ENCODE measurements around the gene NR4A3.
"Not testable (repeated sequence)": the region's sequence is repeated elsewhere in the genome, so short reads cannot be mapped to it uniquely, and the experiment has no call there.

Gene NR4A3

DNA sequence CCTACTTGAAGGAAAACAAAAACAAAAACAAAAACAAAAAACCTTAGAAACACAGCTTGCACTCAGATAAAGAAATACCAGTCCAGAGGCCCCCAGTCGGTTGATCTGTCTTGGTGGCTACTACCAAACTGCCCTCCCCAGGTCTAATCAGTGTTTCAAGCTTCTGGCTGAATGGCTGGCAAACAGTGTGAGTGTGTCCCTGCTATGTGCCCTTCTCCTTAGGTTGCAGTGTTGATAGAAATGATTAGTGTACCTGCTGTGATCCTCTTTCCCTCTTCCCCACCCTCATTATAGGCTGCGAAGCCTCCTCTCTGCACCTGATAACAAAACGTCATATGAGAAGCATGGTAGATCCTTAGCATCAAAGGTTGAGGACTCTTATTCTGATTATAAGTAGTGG, 12.8 kb downstream of the NR4A3 start:
- no peak for DNase-seq (ENCODE audit: low read depth)

DNA sequence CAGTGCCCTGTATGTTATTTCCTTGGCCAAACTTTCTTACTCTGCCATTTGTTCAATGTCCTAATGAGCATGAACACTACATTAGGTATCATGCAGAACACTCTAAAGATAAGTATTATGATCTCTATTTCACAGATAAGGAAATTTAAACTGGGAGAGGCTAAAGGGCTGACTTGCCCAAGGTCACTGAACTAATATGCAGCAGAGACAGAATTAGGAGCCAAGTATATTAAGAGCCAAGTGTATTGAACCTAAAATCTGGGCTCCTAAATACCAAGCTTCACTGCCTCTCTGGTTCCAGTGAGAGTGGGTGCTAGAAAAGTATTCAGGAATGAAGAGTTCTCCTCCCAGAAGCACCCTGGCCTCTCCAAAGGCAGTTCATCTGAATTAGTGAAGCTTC, 13.5 kb downstream of the NR4A3 start:
- no peak for DNase-seq (ENCODE audit: low read depth)

DNA sequence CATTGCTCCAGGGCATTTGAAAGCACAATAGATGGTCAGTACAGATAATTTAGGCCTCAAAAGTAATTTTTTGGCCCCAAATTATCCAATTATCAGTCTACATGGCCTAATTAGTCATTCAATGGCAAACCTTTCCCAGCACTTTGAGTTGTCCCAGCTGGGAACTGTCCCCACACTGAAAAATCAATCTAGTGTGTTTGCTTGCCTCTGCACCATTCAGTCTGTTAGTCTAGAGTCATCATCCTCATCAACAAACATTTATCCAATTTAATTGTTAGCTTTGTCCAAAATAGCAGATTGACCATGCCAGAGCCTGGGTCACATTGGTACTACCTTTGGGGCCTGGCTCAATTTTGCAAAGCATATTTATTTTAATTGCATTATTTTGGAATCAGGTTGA, 13.9 kb downstream of the NR4A3 start:
- no peak for DNase-seq (ENCODE audit: low read depth)

DNA sequence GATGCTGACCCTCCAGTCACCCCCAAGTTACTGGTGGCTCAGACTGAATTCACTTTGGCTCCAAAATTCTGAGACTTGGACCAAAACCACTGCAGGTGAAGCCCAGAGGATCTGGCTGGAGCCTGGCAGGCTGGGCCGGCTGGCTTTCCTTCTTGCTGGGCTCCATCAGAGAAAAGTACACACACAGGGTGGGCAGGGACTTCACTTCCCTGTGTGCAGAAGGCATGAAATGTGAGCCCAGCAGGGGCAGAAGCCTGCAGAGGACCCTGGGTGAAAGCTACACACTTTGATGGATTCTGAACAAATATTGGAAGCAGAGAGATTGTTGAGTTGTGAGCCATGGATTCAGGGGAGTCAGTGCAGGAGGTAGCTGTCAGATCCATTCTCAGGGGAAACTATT, 18.4 kb downstream of the NR4A3 start:
- DNase-seq (ENCODE audit: low read depth): no peak

DNA sequence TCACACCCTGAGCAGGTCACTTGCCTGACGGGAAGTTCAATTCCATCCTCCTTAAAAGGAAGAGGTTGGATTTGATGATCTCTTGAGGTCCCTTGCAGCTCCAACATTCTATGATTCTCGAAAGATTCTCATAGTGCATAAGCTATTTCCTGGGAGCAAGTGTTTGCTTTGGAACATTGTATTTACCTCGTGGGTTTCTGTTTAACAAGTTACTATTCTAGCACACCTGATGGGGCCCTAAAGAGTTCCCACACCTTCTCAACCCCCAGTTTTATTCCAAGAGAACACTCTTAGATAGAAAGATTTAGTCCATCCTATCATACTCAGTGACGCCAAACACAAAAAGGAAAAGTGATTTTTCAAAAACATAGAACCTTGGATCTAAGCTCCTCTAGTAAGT, 23.4 kb downstream of the NR4A3 start:
- no peak for DNase-seq (ENCODE audit: low read depth)

DNA sequence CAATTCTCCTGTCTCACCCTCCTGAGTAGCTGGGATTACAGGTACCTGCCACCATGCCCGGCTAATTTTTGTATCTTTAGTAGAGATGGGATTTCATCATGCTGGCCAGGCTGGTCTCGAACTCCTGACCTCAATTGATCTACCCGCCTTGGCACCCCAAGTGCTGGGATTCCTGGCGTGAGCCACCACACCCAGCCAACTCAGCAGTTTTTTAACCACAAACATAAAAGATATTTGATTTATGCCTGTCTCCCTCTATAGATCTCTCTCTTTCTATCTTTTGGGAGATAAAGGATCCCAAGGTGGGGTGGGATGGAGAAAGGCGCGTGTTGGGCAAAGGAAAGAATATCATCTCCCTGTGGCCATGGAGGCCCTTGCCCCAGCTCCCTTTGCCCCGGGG, 26.8 kb downstream of the NR4A3 start:
- no peak for DNase-seq (ENCODE audit: low read depth)

DNA sequence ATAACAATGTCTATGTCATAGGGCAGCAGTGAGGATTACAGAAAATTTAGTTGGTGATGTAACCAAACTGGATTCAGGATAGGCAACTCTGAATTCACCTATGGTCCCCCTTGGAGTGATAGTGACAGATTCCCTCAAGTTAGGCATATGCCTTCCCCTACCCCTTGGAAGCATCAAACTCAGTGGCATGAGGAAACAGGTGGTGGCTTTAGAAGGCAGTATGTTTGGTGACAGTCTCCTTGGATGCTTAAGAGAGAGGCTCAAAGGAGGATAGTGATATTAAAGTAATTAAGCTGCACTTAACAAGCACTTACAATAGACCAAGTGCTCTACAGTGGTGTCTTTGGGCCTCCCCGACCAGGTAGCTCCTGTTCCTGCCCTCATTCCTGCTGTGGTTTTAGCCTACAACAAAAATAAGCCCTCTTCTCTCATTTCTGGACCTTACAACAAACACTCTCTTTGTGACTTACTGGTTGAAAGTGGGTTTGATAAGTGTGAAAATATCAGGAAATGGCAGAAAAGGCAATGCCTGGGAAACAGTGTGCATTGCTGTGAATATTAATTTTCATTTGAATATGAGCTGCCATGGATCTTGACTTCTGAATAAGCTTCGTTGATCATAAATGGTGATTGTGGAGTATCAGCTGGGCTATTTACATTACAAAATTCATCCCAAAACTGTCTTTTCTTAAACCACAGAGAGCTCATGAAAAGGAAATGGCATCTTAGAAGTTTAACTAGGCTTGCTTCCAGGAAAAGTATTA, 29.2 kb downstream of the NR4A3 start:
- no peak for DNase-seq (ENCODE audit: low read depth)

DNA sequence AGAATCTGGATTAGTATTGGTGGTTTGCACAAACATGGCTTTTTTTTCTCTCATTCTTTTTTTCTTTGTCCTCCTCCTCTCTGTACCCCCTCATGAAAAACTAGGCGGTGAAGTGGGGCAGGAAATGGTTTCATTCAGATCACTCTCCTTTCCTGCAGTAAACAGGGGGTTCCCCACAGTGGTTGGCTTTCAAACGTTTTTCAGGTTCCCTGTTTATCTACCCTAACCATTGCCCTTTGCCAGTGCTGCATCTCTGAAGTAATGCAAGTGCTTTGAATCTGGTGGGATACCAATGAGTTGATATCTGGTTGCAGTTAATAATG, 29.8 kb downstream of the NR4A3 start:
- DNase-seq (ENCODE audit: low read depth): no peak

DNA sequence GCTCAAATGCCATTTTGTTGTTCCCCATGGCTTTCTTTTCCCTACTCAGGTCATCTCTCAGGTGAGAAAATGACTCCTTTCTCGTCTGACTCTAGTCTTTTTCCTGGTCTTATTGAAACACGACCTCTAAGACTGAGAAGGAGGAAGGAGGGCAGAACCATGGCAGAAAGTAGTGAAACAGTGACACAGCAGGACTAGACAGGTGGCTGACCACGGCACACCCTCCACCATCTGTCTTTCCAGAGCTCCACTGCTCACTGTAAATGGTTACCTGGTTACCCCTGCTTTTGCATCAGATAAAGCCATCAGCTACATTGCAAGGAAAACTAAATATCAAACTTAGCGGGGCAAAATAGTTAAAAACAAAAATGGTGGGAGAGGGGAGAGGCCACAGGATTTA, 30.9 kb downstream of the NR4A3 start:
- no peak for DNase-seq (ENCODE audit: low read depth)

DNA sequence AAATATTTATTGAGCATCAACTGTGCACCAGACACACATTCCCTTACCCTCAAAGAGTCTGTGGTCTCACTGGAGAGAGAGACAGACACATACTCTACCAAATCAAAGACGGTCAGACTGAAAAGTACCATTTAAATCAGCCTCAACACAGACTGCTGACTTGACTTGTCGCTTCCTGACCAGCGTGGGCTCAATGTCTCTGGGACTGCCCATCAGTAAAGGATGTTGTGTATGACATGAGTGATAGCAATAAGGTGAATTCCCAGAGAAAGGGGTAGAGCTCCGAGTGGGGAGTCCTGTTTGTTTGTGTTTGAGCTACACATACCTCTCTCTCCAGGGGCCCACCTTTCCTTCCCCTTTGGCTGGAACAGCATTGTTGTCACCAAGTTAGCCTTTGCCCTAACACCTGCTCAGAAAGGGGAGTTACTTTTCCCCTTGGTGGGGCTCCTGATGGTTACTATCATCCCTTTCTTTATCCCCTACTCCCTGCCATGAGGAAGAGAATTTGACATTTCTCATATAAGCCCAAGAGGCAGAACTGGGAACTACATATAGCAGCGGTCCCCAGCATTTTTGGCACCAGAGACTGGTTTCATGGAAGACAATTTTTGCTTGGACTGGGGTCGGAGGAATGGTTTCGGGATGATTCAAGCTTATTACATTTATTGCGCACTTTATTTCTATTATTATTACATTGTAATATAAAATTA, 33.9 kb downstream of the NR4A3 start:
- no peak for DNase-seq (ENCODE audit: low read depth)

DNA sequence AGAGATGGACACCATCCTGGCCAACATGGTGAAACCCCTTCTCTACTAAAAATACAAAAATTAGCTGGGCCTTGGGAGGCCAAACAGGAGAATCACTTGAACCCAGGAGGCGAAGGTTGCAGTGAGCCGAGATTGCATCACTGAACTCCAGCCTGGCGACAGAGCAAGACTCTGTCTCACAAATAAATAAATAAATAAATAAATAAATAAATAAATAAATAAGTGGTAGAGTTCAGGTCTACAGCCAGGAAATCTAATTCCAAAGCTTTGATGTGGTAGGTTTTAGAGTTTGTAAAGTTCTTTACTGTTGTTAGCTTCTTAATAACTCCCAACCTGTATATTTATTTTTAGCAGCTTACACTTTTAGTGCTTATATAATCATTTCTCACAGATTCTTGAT, 35.9 kb downstream of the NR4A3 start:
- not testable (repeated sequence) for DNase-seq (ENCODE audit: low read depth)

DNA sequence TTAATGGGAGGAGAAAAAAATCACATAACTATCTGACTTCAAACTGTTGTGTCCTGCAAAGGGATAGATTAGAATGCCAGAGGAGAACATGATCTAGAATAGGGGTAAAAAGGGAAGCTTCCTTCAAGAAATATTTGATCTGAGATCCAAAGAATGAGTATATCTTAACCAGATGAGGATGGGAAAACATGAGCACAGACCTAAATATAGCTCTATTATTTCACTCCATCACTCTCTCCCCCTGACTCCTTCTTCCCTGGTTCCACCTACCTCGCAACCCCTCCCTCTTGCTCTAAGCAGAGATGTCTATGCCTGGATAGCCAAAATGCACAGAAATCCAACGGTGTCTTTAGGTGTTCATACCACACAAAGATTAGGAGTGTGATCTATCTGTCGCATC, 36.4 kb downstream of the NR4A3 start:
- DNase-seq (ENCODE audit: low read depth): no peak

DNA sequence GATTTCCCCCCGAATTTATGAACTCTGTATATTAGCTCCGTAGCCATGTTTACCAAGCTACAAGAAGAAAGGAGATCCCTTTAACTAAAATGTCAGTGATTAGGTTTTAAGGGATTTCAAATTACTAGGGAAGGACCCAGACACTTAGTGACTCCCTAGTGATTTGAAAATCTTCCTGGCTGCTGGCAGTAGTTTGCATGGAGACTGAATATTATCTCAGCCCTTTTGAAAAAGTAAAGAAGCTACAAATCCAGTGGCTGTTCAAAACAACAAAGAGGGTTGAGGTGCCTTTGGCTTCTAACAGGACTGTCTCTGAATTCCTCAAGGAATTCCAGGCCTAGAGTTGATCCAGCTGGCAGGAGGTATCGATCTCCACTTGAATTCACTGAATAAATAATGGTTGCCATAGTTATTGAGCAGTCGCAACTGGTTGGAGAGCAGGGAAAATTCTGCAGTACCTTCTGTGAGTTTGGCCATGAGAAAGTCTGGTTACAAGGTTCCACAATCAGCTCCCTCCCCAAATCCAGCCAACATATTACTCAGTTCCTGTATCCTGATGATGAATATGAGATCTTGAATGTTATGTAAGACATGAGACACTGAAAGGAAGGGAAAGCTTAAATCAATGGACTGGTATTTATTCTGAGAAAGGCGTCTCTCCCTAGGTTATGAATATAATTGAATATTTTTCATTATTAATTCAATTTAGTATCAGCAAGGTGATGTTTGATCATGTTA, 37.7 kb downstream of the NR4A3 start:
- no peak for DNase-seq (ENCODE audit: low read depth)

DNA sequence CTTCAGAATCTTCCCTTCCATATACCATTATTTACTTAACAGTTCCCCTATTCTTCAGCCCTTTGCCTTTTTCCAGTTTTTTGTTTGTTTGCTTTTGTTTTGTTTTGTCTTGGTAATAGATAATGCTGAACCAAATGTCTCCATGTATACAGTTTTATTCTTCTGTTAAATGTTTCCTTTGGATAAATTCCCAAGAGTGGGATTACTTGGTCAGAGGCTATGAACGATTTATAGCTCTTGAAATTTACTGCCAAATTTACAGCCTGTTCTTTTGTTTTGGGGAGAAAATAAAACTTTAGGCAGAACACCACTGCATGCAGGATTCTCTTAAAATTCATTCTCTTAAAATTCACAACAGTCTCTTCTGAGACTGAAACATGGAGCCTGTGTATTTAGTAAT, 38.6 kb downstream of the NR4A3 start:
- no peak for DNase-seq (ENCODE audit: low read depth)

DNA sequence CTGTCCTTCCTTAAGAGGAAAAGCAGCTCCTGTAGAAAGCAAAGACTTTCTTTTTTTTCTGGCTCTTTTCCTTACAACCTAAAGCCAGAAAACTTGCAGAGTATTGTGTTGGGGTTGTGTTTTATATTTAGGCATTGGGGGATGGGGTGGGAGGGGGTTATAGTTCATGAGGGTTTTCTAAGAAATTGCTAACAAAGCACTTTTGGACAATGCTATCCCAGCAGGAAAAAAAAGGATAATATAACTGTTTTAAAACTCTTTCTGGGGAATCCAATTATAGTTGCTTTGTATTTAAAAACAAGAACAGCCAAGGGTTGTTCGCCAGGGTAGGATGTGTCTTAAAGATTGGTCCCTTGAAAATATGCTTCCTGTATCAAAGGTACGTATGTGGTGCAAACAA, 42.3 kb downstream of the NR4A3 start:
- no peak for DNase-seq (ENCODE audit: low read depth)

DNA sequence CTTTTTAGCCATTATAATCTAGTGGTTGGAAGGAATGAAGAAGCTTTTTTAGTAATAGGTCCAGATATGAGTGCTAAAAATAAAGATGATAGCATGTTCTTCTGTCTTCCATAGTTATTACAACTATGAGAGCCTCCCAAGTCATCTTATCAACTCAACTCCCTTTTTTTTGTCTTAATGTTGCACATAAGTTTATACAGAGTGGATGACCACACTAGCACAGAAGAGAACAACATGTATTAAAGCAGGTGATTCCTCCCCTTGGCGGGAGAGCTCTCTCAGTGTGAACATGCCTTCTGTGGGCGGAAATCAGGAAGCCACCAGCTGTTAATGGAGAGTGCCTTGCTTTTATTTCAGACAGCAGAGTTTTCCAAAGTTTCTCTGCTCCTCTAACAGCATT, 44.7 kb downstream of the NR4A3 start:
- peak; percentile 18 for DNase-seq (ENCODE audit: low read depth)

DNA sequence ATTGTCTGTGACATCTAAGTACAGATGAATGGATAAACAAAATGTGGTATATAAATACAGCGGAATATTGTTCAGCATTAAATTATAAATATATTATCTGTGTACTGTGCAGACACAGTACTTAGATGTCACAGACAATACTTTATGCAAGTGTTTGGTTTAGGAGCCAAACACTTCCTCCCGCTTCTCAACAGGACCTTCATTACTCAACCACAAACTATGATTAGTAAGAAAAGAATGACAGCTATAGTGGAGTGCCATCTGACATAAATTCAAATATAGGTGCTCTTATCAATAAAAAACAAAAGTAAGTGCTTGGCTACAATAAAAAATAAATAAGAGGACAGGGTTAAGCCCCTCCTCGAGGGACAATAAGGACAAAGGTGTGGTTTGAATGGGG, 45.9 kb downstream of the NR4A3 start:
- no peak for DNase-seq (ENCODE audit: low read depth)

DNA sequence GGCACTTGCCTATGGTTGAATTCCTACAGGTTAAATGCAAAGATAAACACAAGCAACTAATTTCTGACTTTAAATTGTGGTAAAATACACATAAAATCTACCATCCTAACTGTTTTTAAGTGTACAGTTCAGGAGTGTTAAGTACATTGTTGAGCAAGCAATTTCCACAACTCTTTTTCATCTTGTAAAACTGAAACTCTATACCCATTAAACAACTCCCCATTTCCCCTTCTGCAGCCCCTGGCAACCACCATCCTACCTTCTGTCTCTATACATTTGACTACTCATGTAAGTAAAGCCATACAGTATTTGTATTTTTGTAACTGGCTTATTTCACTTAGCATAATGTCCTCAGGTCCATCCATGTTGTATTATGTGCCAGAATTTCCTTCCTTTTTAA, 46.3 kb downstream of the NR4A3 start:
- DNase-seq (ENCODE audit: low read depth): no peak

DNA sequence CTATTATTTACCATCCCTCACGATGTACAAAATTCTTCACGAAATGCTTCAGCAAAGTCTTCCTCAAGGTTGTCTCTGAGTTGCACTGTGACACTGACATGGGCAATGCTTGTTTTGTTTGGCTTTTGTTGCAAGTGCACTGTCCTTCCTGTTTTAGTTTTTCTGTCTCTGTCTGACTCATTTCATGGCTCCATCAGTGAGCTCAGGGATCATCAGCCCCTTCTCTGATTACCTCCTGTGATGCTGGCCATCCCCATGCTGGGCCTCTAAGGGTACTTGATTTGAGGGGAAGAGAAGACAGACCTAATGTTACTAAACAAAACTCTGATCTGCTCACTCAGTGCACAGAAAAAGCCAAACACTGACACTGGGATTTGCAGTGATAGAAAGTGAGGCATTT, 47.2 kb downstream of the NR4A3 start:
- DNase-seq (ENCODE audit: low read depth): no peak

DNA sequence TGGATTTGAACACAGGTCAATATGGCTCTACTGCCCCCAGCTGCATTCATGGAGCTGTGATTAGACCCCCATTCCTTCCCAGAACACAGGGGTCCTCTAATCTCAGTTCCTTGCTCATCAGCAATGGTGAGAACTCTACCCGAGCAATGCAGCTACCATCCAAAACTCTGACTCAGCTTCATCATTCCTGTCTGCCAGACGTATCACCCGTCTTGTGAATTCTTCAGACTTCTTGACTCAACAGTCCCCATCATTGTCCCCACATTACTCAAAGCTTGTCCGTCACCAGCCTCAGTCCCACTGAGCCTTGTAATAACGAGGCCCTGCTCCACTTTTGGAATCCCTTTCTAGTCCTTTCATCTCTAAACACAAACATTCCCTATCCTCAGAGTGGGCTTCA, 48.4 kb downstream of the NR4A3 start:
- DNase-seq (ENCODE audit: low read depth): no peak

DNA sequence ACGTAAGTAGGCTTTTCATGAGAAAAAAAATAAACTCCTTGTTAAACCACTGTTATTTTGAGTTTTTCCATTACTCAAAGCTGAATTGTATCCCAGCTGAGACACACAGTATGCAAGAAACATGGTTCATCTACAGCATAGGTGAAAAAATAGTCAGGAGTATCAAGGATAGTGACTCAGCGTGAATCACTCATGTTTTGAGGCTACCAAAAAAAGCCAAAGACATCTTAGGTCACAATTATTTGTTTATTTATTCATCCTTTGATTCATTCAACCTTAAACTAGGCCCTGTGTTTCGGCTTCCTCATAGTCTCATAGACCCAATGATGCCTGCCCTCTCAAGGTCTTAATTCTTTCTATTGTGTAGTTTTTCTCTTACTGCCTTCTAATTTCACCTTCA, 51.8 kb downstream of the NR4A3 start:
- peak; percentile 12 for DNase-seq (ENCODE audit: low read depth)

DNA sequence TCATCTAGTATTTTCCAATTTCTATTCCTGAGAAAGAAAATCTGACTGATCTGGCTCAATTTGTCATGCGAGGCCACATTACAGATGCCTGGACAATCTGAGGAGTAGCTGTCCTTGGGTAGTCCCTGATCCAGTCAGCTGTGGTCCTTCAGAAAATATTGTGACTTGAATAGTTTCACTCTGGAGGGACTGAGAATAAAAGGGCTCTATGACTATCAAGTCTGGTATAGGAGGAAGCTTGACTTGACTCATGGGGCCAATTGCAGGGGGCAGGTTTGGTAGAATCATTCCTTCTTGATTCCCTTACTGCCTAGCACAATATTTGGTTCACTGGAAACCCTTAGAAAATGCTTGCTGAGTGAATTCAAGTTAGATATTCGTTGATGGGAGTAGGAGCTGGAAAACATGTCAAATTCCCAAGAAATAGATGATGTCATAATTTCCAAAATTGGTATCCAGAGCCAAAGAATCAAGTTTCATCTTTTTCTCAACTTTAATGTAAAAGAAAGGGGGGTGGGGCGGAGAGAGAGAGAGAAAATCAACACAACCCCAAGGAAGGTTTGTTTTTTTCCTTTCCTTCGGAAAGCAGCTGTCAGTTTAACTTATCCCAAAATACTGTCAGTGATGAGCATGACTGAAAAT, 52.4 kb downstream of the NR4A3 start:
- no peak for DNase-seq (ENCODE audit: low read depth)

DNA sequence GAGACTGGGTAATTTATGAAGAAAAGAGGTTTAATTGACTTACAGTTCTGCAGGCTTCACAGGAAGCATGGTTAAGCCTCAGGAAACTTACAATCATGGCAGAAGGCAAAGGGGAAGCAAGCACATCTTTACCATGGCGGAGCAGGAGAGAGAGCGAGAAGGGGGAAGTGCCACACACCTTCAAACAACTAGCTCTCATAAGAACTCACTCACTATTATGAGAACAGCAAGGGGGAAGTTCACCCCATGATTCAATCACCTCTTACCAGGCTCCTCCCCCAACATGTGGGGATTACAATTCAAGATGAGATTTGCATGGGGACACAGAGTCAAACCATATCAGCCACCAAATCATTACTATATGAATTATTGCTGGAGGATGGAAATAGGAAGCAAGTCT, 54.5 kb downstream of the NR4A3 start:
- DNase-seq (ENCODE audit: low read depth): no peak
